Measurements from ENCODE around the gene CENPE.

CENPE gene

GRCh38 chr4:103118166-103118565 is 80.0 kb downstream of the CENPE start:
- no peak for DNase-seq

- no peak for DNase-seq
Measured at GRCh38 chr4:103111598-103111997, 86.5 kb downstream of the CENPE start.

GRCh38 chr4:103108542-103108941 is 89.6 kb downstream of the CENPE start:
- DNase-seq, result no peak

GRCh38 chr4:103105558-103106356 is 92.4 kb downstream of the CENPE start:
- no peak for DNase-seq

- no peak for DNase-seq
Measured at GRCh38 chr4:103104886-103105285, 93.3 kb downstream of the CENPE start.

- DNase-seq, result no peak
Measured at GRCh38 chr4:103100691-103101090, 97.5 kb downstream of the CENPE start.

- peak; percentile 88 for DNase-seq
Measured at GRCh38 chr4:103099691-103100392, 98.3 kb downstream of the CENPE start, which contains the start of gene BDH2. Gene BDH2, minus strand, starts transcription at chr4:103099834. Its CDS starts 3,580 bp downstream, at chr4:103096254.

GRCh38 chr4:103098756-103099440 is 99.2 kb downstream of the CENPE start:
- DNase-seq, result no peak

- DNase-seq, result no peak
Measured at GRCh38 chr4:103098341-103098740, 99.8 kb downstream of the CENPE start.

- no peak for DNase-seq
Measured at GRCh38 chr4:103097112-103097511, 101.0 kb downstream of the CENPE start.

- DNase-seq, result no peak
Measured at GRCh38 chr4:103095080-103095479, 103.1 kb downstream of the CENPE start.

- no peak for DNase-seq
Measured at GRCh38 chr4:103092245-103092644, 105.9 kb downstream of the CENPE start.

- peak; percentile 68 for DNase-seq
Measured at GRCh38 chr4:103091601-103092223, 106.4 kb downstream of the CENPE start.

GRCh38 chr4:103089481-103089880 is 108.7 kb downstream of the CENPE start:
- DNase-seq, result no peak

GRCh38 chr4:103086551-103086950 is 111.6 kb downstream of the CENPE start:
- DNase-seq, result no peak

GRCh38 chr4:103085555-103086196 is 112.5 kb downstream of the CENPE start:
- no peak for DNase-seq

- DNase-seq, result no peak
Measured at GRCh38 chr4:103079621-103080020, 118.5 kb downstream of the CENPE start.

GRCh38 chr4:103076747-103077347 is 121.3 kb downstream of the CENPE start, which contains the start of gene SLC9B2:
Gene SLC9B2, minus strand, starts transcription at chr4:103076761. Its CDS starts 9,211 bp downstream, at chr4:103067550.
- DNase-seq, result peak; percentile 82

GRCh38 chr4:103075894-103076746 is 122.0 kb downstream of the CENPE start:
- DNase-seq, result peak; percentile 83

GRCh38 chr4:103075435-103075893 is 122.7 kb downstream of the CENPE start:
- peak; percentile 72 for DNase-seq
